ENCODE data around the gene NUDT16L1. TPM values are rescaled to one million over a fixed set of nuclear protein-coding genes. Genes with fewer than 3 reads are reported as not detected.

The NUDT16L1 gene
- total and polyA plus RNA-seq, 9 of the 15 experiments (the other 6 are each of a cell fraction or from before 2014, with no cell fraction given) = 1.4 to 37.6 (median 13.7) TPM

DNA sequence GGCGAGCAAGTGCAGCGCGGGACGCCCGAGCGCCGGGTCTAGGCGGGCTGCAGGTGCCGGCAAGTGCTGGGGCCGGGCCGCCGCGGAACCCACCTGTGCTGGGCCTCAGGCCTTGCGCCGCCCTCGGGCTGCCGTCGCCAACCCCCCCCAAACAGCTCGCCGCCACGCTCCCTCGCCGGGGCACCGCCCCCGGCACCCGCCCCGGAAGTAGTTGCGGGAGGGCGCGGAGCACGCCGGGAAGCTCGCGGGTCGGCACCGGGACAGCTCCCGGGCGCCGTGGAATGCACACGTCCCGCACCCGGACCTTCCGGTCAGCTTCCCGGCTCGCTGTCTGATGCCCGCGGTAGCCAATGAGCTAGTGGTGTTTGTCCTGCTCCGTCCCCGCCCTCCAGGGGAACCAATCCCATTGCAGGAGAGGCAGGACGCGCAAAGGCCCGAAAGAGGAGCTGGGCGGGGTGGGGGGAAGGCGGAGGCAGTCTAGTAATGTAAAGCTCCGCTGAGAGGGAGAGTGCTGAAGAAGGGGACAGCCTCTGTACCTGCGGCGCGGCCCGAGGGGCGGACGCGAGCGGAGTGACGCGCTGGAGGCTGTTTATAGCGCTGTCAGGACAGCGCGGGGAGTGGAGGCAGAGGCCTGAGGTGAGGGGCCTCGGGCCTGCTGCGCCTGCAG is 40.8 kb downstream of the NUDT16L1 start, which contains the start of the genes ANKS3 and DNAAF8 (continued):
- TF ChIP-seq, protein P1, sequence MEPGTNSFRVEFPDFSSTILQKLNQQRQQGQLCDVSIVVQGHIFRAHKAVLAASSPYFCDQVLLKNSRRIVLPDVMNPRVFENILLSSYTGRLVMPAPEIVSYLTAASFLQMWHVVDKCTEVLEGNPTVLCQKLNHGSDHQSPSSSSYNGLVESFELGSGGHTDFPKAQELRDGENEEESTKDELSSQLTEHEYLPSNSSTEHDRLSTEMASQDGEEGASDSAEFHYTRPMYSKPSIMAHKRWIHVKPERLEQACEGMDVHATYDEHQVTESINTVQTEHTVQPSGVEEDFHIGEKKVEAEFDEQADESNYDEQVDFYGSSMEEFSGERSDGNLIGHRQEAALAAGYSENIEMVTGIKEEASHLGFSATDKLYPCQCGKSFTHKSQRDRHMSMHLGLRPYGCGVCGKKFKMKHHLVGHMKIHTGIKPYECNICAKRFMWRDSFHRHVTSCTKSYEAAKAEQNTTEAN (CRISPR knock-in tag; IDR thresholded peaks at IDR 0.05) = no peak
- TF ChIP-seq, protein P2, sequence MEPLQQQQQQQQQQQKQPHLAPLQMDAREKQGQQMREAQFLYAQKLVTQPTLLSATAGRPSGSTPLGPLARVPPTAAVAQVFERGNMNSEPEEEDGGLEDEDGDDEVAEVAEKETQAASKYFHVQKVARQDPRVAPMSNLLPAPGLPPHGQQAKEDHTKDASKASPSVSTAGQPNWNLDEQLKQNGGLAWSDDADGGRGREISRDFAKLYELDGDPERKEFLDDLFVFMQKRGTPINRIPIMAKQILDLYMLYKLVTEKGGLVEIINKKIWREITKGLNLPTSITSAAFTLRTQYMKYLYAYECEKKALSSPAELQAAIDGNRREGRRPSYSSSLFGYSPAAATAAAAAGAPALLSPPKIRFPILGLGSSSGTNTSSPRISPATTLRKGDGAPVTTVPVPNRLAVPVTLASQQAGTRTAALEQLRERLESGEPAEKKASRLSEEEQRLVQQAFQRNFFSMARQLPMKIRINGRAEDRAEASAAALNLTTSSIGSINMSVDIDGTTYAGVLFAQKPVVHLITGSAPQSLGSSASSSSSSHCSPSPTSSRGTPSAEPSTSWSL (CRISPR knock-in tag; IDR thresholded peaks at IDR 0.05; ENCODE audit: borderline replicate concordance) = no peak
- TF ChIP-seq FOXJ3 (CRISPR knock-in tag; IDR thresholded peaks at IDR 0.05) (no peak), ZNF224 (CRISPR knock-in tag; IDR thresholded peaks at IDR 0.05) (no peak), TFAM (CRISPR knock-in tag; conservative IDR thresholded peaks at IDR 0.05) (no peak), POLR2AphosphoS5 (IDR thresholded peaks at IDR 0.05; ENCODE audit: control insufficient read depth, insufficient read depth, low read depth, low read length) (no peak), NFXL1 (CRISPR knock-in tag; IDR thresholded peaks at IDR 0.05) (no peak), ZKSCAN3 (CRISPR knock-in tag; IDR thresholded peaks at IDR 0.05) (no peak), ADNP (tag; IDR thresholded peaks at IDR 0.05) (no peak), STAT5A (IDR thresholded peaks at IDR 0.05; ENCODE audit: borderline replicate concordance, low read length) (no peak), HMG20A (CRISPR knock-in tag; conservative IDR thresholded peaks at IDR 0.05) (no peak), PHF21A (IDR thresholded peaks at IDR 0.05; ENCODE audit: borderline replicate concordance, low read depth) (no peak), RFX7 (CRISPR knock-in tag; IDR thresholded peaks at IDR 0.05) (no peak), ZNF785 (CRISPR knock-in tag; IDR thresholded peaks at IDR 0.05) (no peak)
- TF ChIP-seq, protein P3, sequence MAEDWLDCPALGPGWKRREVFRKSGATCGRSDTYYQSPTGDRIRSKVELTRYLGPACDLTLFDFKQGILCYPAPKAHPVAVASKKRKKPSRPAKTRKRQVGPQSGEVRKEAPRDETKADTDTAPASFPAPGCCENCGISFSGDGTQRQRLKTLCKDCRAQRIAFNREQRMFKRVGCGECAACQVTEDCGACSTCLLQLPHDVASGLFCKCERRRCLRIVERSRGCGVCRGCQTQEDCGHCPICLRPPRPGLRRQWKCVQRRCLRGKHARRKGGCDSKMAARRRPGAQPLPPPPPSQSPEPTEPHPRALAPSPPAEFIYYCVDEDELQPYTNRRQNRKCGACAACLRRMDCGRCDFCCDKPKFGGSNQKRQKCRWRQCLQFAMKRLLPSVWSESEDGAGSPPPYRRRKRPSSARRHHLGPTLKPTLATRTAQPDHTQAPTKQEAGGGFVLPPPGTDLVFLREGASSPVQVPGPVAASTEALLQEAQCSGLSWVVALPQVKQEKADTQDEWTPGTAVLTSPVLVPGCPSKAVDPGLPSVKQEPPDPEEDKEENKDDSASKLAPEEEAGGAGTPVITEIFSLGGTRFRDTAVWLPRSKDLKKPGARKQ (CRISPR knock-in tag; IDR thresholded peaks at IDR 0.05) = no peak
- TF ChIP-seq, protein P4, sequence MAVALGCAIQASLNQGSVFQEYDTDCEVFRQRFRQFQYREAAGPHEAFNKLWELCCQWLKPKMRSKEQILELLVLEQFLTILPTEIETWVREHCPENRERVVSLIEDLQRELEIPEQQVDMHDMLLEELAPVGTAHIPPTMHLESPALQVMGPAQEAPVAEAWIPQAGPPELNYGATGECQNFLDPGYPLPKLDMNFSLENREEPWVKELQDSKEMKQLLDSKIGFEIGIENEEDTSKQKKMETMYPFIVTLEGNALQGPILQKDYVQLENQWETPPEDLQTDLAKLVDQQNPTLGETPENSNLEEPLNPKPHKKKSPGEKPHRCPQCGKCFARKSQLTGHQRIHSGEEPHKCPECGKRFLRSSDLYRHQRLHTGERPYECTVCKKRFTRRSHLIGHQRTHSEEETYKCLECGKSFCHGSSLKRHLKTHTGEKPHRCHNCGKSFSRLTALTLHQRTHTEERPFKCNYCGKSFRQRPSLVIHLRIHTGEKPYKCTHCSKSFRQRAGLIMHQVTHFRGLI (CRISPR knock-in tag; IDR thresholded peaks at IDR 0.05) = no peak
- TF ChIP-seq, protein P5, sequence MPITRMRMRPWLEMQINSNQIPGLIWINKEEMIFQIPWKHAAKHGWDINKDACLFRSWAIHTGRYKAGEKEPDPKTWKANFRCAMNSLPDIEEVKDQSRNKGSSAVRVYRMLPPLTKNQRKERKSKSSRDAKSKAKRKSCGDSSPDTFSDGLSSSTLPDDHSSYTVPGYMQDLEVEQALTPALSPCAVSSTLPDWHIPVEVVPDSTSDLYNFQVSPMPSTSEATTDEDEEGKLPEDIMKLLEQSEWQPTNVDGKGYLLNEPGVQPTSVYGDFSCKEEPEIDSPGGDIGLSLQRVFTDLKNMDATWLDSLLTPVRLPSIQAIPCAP (CRISPR knock-in tag; IDR thresholded peaks at IDR 0.05; ENCODE audit: borderline replicate concordance) = no peak
